GM18867 (cell line): ENCODE results near the gene TCEANC.

Experiments
- ATAC-seq: cut with Tn5 transposase; IDR thresholded peaks from one replicate; pipeline ENCODE4 v1.9.1; 2021; ENCODE audit warnings: mild to moderate bottlenecking, moderate library complexity; ENCODE audit not compliant: unreplicated experiment

TCEANC gene

GRCh38 chrX:13689741-13690211 lies 36.8 kb downstream of the TCEANC start:
- ATAC-seq = no peak

GRCh38 chrX:13690836-13691235 lies 37.9 kb downstream of the TCEANC start:
- ATAC-seq = no peak

- ATAC-seq = no peak
Observed at GRCh38 chrX:13691841-13692371, 39.0 kb downstream of the TCEANC start.

GRCh38 chrX:13692771-13693231 lies 39.9 kb downstream of the TCEANC start:
- ATAC-seq = no peak

GRCh38 chrX:13693341-13693961 lies 40.5 kb downstream of the TCEANC start:
- no peak for ATAC-seq

- no peak for ATAC-seq
Observed at GRCh38 chrX:13694359-13694758, 41.4 kb downstream of the TCEANC start.

GRCh38 chrX:13694983-13695382 lies 42.0 kb downstream of the TCEANC start:
- ATAC-seq = no peak

- ATAC-seq = no peak
Observed at GRCh38 chrX:13695601-13696115, 42.7 kb downstream of the TCEANC start.

GRCh38 chrX:13697455-13697854 lies 44.5 kb downstream of the TCEANC start:
- peak; percentile 71 for ATAC-seq

GRCh38 chrX:13697976-13698375 lies 45.0 kb downstream of the TCEANC start:
- ATAC-seq = peak; percentile 7

GRCh38 chrX:13698432-13698831 lies 45.5 kb downstream of the TCEANC start:
- ATAC-seq = no peak

GRCh38 chrX:13699183-13699826 lies 46.4 kb downstream of the TCEANC start:
- ATAC-seq = peak; percentile 59

GRCh38 chrX:13700380-13700779 lies 47.4 kb downstream of the TCEANC start:
- no peak for ATAC-seq

GRCh38 chrX:13702111-13702789 lies 49.3 kb downstream of the TCEANC start:
- ATAC-seq = no peak

- no peak for ATAC-seq
Observed at GRCh38 chrX:13703135-13703534, 50.2 kb downstream of the TCEANC start.

- ATAC-seq = no peak
Observed at GRCh38 chrX:13703589-13703988, 50.6 kb downstream of the TCEANC start.

GRCh38 chrX:13711141-13711540 lies 58.2 kb downstream of the TCEANC start:
- no peak for ATAC-seq
